ENCODE data around the gene IFI27L1. TPM values are rescaled to one million over a fixed set of nuclear protein-coding genes. Genes with fewer than 3 reads are reported as not detected.

IFI27L1 gene
- polyA plus RNA-seq, 1 donor from 2014 or later = 37.9 TPM

- Histone ChIP-seq H3K9me3 (ENCODE audit: low read length) (no peaks in the 10 kb centered on the region), H3K79me2 (replicated peaks; ENCODE audit: insufficient read depth, low read length) (no peaks in the 10 kb centered on the region), H3K27me3 (ENCODE audit: insufficient read depth, low read depth, low read length) (no peaks in the 10 kb centered on the region), H3K4me2 (ENCODE audit: low read length) (no peak overlapping the region), H2AFZ (ENCODE audit: low read depth, low read length) (no peak overlapping the region), H4K20me1 (ENCODE audit: insufficient read depth) (no peaks in the 10 kb centered on the region), H3F3A (ENCODE audit: insufficient read depth, low read length, poor library complexity, severe bottlenecking) (no peaks in the 10 kb centered on the region), H3K27ac (ENCODE audit: low read length) (no peak overlapping the region), H3K9ac (ENCODE audit: low read length) (no peak overlapping the region), H3K4me3 (ENCODE audit: low read length) (no peak overlapping the region), H3K9me2 (ENCODE audit: insufficient read depth, low read length) (no peaks in the 10 kb centered on the region), H3K36me3 (ENCODE audit: insufficient read depth, low read length) (no peaks in the 10 kb centered on the region)
- TF ChIP-seq SMC3 (conservative IDR thresholded peaks at IDR 0.05; ENCODE audit: poor library complexity) (no peak), CTCF (IDR thresholded peaks at IDR 0.05; ENCODE audit: poor library complexity, severe bottlenecking) (no peak), RAD21 (conservative IDR thresholded peaks at IDR 0.05) (no peak), EP300 (conservative IDR thresholded peaks at IDR 0.05; ENCODE audit: poor library complexity, severe bottlenecking) (no peak), EZH2 (IDR thresholded peaks at IDR 0.05; ENCODE audit: borderline replicate concordance, insufficient read depth, low read length, poor library complexity, severe bottlenecking) (no peak), POLR2AphosphoS5 (IDR thresholded peaks at IDR 0.05) (no peak), MXI1 (conservative IDR thresholded peaks at IDR 0.05; ENCODE audit: poor library complexity, severe bottlenecking) (no peak), REST (IDR thresholded peaks at IDR 0.05; ENCODE audit: borderline replicate concordance) (no peak), TAF1 (IDR thresholded peaks at IDR 0.05; ENCODE audit: low read depth) (no peak)
Measured at GRCh38 chr14:94117856-94118255, 36.7 kb downstream of the IFI27L1 start.

- Histone ChIP-seq H3K9me3 (ENCODE audit: low read length) (no peaks in the 10 kb centered on the region), H3F3A (ENCODE audit: insufficient read depth, low read length, poor library complexity, severe bottlenecking) (no peaks in the 10 kb centered on the region), H3K27me3 (ENCODE audit: insufficient read depth, low read depth, low read length) (no peaks in the 10 kb centered on the region), H3K9me2 (ENCODE audit: insufficient read depth, low read length) (no peaks in the 10 kb centered on the region), H3K79me2 (replicated peaks; ENCODE audit: insufficient read depth, low read length) (no peaks in the 10 kb centered on the region), H2AFZ (ENCODE audit: low read depth, low read length) (no peak overlapping the region), H3K4me2 (ENCODE audit: low read length) (no peak overlapping the region), H3K27ac (ENCODE audit: low read length) (no peak overlapping the region), H4K20me1 (ENCODE audit: insufficient read depth) (no peaks in the 10 kb centered on the region), H3K36me3 (ENCODE audit: insufficient read depth, low read length) (no peaks in the 10 kb centered on the region), H3K4me3 (ENCODE audit: low read length) (no peak overlapping the region), H3K9ac (ENCODE audit: low read length) (no peak overlapping the region)
- no peak for TF ChIP-seq CTCF (IDR thresholded peaks at IDR 0.05; ENCODE audit: poor library complexity, severe bottlenecking)
Measured at GRCh38 chr14:94119071-94119470, 38.0 kb downstream of the IFI27L1 start.

Measured in neural cell (in vitro differentiated cells).